OCI-LY3 (cell line): ENCODE results near the gene NGF.

Source experiments
- CTCF ChIP-seq: fragments of 200-600, 300-600 bp; sonication (generic); IDR thresholded peaks from 2 replicates; pipeline ENCODE4 v1.5.1; 2014; ENCODE audit warnings: antibody characterized with exemption, low read length, low read depth
- EZH2phosphoT487 ChIP-seq: fragments of 200-600 bp; shearing (Covaris generic); IDR thresholded peaks from 2 replicates; pipeline ENCODE4 v1.6.1; 2018; ENCODE audit warnings: antibody characterized with exemption, mixed run types, low read depth

DNA sequence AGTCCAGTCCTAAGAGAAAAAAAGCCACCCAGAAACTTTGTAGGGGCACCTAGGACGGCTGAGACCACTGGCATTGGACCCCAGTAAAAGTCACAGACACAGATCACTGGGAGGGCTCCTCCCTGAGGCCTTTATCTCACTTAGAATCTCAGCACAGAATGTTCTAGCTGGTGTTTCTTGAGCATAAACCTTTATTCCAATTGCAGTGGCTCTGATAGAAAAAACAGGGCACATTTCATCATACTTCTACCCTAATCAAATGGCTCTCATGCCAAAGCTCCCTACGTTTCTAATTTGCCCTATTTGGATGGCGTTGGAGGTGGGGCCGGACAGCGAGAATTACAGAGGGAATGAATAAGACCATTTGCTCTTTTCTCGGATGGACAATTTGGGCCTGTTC, 53.8 kb downstream of the NGF start:
- TF ChIP-seq CTCF (no peak), EZH2phosphoT487 (no peak)
